OCI-LY7 (cell line): Measurements from ENCODE around the gene ATPAF2. TPM values are rescaled to one million over a fixed set of nuclear protein-coding genes. Genes with fewer than 3 reads are reported as not detected.
A peak's percentile ranks its signal among the peaks of the same experiment; 100 is the strongest.

Experiments used
- BruUV-seq: library from RNA; stranded (reverse); fragments of 400-500 nt; replicated peaks from 2 replicates; lab custom pipeline; 2021; lab: Mats Ljungman, UMichigan
- CTCF ChIA-PET: fragments of 300-600 bp; sonication (Branson Sonifier 250); formaldehyde crosslinking; loops from one replicate; lab custom pipeline; 2022; ENCODE audit warnings: antibody characterized with exemption; ENCODE audit not compliant: unreplicated experiment; lab: Charles Lee
- POLR2A ChIA-PET: fragments of 300-600 bp; sonication (Branson Sonifier 250); formaldehyde crosslinking; loops from one replicate; lab custom pipeline; 2022; ENCODE audit warnings: antibody characterized with exemption; lab: Charles Lee
- DNase-seq: peaks from one replicate; pipeline ENCODE4 v3.0.0-alpha.2; 2015; ENCODE audit warnings: low spot score
- H2AFZ ChIP-seq: fragments of 200-600 bp; sonication (generic), shearing (Covaris generic); 2 replicates; pipeline ENCODE4 v1.6.1; 2014; ENCODE audit warnings: mild to moderate bottlenecking, antibody characterized with exemption, low read length, moderate library complexity
- H3K27ac ChIP-seq: fragments of 200-600 bp; sonication (generic); 2 replicates; pipeline ENCODE4 v1.5.1; 2014; ENCODE audit warnings: mixed run types, low read depth, mild to moderate bottlenecking, moderate library complexity, low read length, inconsistent platforms; ENCODE audit not compliant: poor library complexity, severe bottlenecking
- H3K36me3 ChIP-seq: fragments of 200-600 bp; sonication (generic); 2 replicates; pipeline ENCODE4 v1.6.1; 2014; ENCODE audit warnings: mild to moderate bottlenecking, antibody characterized with exemption, low read length, moderate library complexity, mixed read lengths; ENCODE audit not compliant: insufficient read depth
- H3K4me1 ChIP-seq: fragments of 200-600 bp; sonication (generic); 2 replicates; pipeline ENCODE4 v1.5.1; 2014; ENCODE audit warnings: mild to moderate bottlenecking, low read length; ENCODE audit not compliant: insufficient read depth, poor library complexity, severe bottlenecking
- H3K4me2 ChIP-seq: fragments of 200-600 bp; sonication (generic); 2 replicates; pipeline ENCODE4 v1.6.1; 2014; ENCODE audit warnings: mild to moderate bottlenecking, low read length
- H3K4me3 ChIP-seq: fragments of 200-600 bp; sonication (generic); 2 replicates; pipeline ENCODE4 v1.5.1; 2014; ENCODE audit warnings: mild to moderate bottlenecking, low read depth, low read length; ENCODE audit not compliant: poor library complexity, severe bottlenecking
- H3K79me2 ChIP-seq: fragments of 200-600 bp; sonication (generic); 2 replicates; pipeline ENCODE4 v1.6.1; 2016; ENCODE audit warnings: low read depth, mild to moderate bottlenecking, low read length, moderate library complexity, mixed read lengths; ENCODE audit not compliant: insufficient read depth
- H3K9me2 ChIP-seq: fragments of 200-600 bp; sonication (generic); 2 replicates; pipeline ENCODE4 v1.6.1; 2016; ENCODE audit warnings: mild to moderate bottlenecking, low read length, mixed read lengths; ENCODE audit not compliant: insufficient read depth
- H3K9me3 ChIP-seq: fragments of 200-600 bp; sonication (generic); 2 replicates; pipeline ENCODE4 v1.6.1; 2014; ENCODE audit warnings: mild to moderate bottlenecking, mixed run types, low read length, mixed read lengths
- H4K20me1 ChIP-seq: fragments of 200-600 bp; sonication (generic); 2 replicates; pipeline ENCODE4 v1.6.1; 2014; ENCODE audit warnings: mild to moderate bottlenecking, antibody characterized with exemption, low read length, moderate library complexity, mixed read lengths; ENCODE audit not compliant: insufficient read depth
- CTCF ChIP-seq: fragments of 200-600 bp; sonication (generic); conservative IDR thresholded peaks from 2 replicates; pipeline ENCODE4 v1.5.1; 2014; ENCODE audit warnings: mild to moderate bottlenecking, antibody characterized with exemption, low read length, moderate library complexity, mixed read lengths
- EZH2phosphoT487 ChIP-seq: fragments of 200-600 bp; sonication (generic); IDR thresholded peaks from 2 replicates; pipeline ENCODE4 v1.6.1; 2018; ENCODE audit warnings: low read depth, borderline replicate concordance, mild to moderate bottlenecking, mixed run types, antibody characterized with exemption, low read length, moderate library complexity, mixed read lengths
- intact Hi-C: fragments of 100-400 bp; cut with micrococcal nuclease; formaldehyde crosslinking; loops from one replicate; pipeline ENCODE4 v1.10.0; 2022; ENCODE audit not compliant: unreplicated experiment
- total RNA-seq, 2 experiments: library from RNA; depleted of rRNA in 1 of 2; stranded (reverse); fragments of >200 nt in 1 of 2; shearing (Covaris generic) in 1 of 2; gene quantifications; 2 replicates each; pipeline ENCODE4 v1.2.3, GENCODE V29; 2014 to 2022

ATPAF2 gene
- total RNA-seq, 2 experiments from 2014 or later: 42.9 to 56.2 TPM

- no peaks in the 10 kb centered on the region for H3K9me2 ChIP-seq
- no TSS peak for BruUV-seq
- no peaks in the 10 kb centered on the region for H3K79me2 ChIP-seq
- CTCF ChIA-PET: no interaction called here
- H4K20me1 ChIP-seq: no peaks in the 10 kb centered on the region
- TF ChIP-seq EZH2phosphoT487: no peak
- TF ChIP-seq CTCF: no peak
- H3K27ac ChIP-seq: no peak overlapping the region
- DNase-seq: no peak
- H3K4me2 ChIP-seq: no peak overlapping the region
- H3K36me3 ChIP-seq: no peaks in the 10 kb centered on the region
- H3K4me3 ChIP-seq: no peak overlapping the region
- no peak overlapping the region for H2AFZ ChIP-seq
- no peaks in the 10 kb centered on the region for H3K9me3 ChIP-seq
- POLR2A ChIA-PET: no interaction called here
- H3K4me1 ChIP-seq: peaks cover 5% of the 10 kb centered on the region
- intact Hi-C loops: no loop called here
Measured at GRCh38 chr17:17976931-17977570, 61.9 kb downstream of the ATPAF2 start.

- H3K36me3 ChIP-seq: no peaks in the 10 kb centered on the region
- no peaks in the 10 kb centered on the region for H3K9me3 ChIP-seq
- H4K20me1 ChIP-seq: no peaks in the 10 kb centered on the region
- H2AFZ ChIP-seq: no peak overlapping the region
- peaks cover 12% of the 10 kb centered on the region for H3K4me1 ChIP-seq
- no peak for TF ChIP-seq CTCF
- no peak for TF ChIP-seq EZH2phosphoT487
- no peak overlapping the region for H3K4me3 ChIP-seq
- BruUV-seq: no TSS peak
- ChIA-PET CTCF (no interaction called here), POLR2A (no interaction called here)
- intact Hi-C loops: no loop called here
- no peak overlapping the region for H3K4me2 ChIP-seq
- H3K9me2 ChIP-seq: no peaks in the 10 kb centered on the region
- no peak for DNase-seq
- H3K79me2 ChIP-seq: no peaks in the 10 kb centered on the region
- no peak overlapping the region for H3K27ac ChIP-seq
Measured at GRCh38 chr17:17975436-17975835, 63.5 kb downstream of the ATPAF2 start.

- CTCF ChIA-PET: no interaction called here
- intact Hi-C loops: loop anchor here (1.0 to 2.0 kb wide), 2 partner anchors 66 to 185 kb away; partner anchors contain the start of genes ATPAF2 and GID4
Measured at GRCh38 chr17:17972952-17973254, 66.1 kb downstream of the ATPAF2 start.

More at GRCh38 chr17:17972952-17973254, 66.1 kb downstream of the ATPAF2 start:
- peak overlapping the region; percentile 52 for H2AFZ ChIP-seq
- H3K4me1 ChIP-seq: peaks cover 12% of the 10 kb centered on the region
- no peaks in the 10 kb centered on the region for H3K79me2 ChIP-seq
- no peak for DNase-seq
- H3K9me2 ChIP-seq: no peaks in the 10 kb centered on the region
- no peaks in the 10 kb centered on the region for H4K20me1 ChIP-seq
- peak overlapping the region; percentile 69 for H3K4me3 ChIP-seq
- peak overlapping the region; percentile 78 for H3K4me2 ChIP-seq
- POLR2A ChIA-PET: interaction anchor here (0.6 to 1.7 kb wide), 5 partner anchors 12 to 281 kb away, joined by 3 to 5 read pairs (median 4); no protein-coding TSS in a partner anchor
- no peaks in the 10 kb centered on the region for H3K9me3 ChIP-seq
- no TSS peak for BruUV-seq
- H3K36me3 ChIP-seq: no peaks in the 10 kb centered on the region
- no peak overlapping the region for H3K27ac ChIP-seq
- TF ChIP-seq EZH2phosphoT487 (no peak), CTCF (no peak)
